HUES48 (cell line): Measurements from ENCODE around the gene RAD51B.

Experiments used
- H3K27ac ChIP-seq: one replicate; pipeline ENCODE4 v1.7.0; 2013; ENCODE audit warnings: low read depth, low read length, inconsistent platforms
- H3K27me3 ChIP-seq: 2 replicates; pipeline ENCODE4 v1.6.1; 2013; ENCODE audit warnings: mild to moderate bottlenecking, low read length; ENCODE audit not compliant: control insufficient read depth, insufficient read depth
- H3K36me3 ChIP-seq: 2 replicates; pipeline ENCODE4 v1.6.1; 2013; ENCODE audit warnings: low read length; ENCODE audit not compliant: control insufficient read depth, insufficient read depth
- H3K4me1 ChIP-seq: 2 replicates; pipeline ENCODE4 v1.6.1; 2013; ENCODE audit warnings: mild to moderate bottlenecking, low read length; ENCODE audit not compliant: control insufficient read depth, insufficient read depth
- H3K4me3 ChIP-seq: 2 replicates; pipeline ENCODE4 v1.5.1; 2013; ENCODE audit warnings: mild to moderate bottlenecking, low read depth, low read length
- H3K9ac ChIP-seq: 2 replicates; pipeline ENCODE4 v1.6.1; 2013; ENCODE audit warnings: mild to moderate bottlenecking, low read depth, low read length, moderate library complexity
- H3K9me3 ChIP-seq: 2 replicates; pipeline ENCODE4 v1.6.1; 2013; ENCODE audit warnings: low read length; ENCODE audit not compliant: control insufficient read depth, insufficient read depth

The RAD51B gene

DNA sequence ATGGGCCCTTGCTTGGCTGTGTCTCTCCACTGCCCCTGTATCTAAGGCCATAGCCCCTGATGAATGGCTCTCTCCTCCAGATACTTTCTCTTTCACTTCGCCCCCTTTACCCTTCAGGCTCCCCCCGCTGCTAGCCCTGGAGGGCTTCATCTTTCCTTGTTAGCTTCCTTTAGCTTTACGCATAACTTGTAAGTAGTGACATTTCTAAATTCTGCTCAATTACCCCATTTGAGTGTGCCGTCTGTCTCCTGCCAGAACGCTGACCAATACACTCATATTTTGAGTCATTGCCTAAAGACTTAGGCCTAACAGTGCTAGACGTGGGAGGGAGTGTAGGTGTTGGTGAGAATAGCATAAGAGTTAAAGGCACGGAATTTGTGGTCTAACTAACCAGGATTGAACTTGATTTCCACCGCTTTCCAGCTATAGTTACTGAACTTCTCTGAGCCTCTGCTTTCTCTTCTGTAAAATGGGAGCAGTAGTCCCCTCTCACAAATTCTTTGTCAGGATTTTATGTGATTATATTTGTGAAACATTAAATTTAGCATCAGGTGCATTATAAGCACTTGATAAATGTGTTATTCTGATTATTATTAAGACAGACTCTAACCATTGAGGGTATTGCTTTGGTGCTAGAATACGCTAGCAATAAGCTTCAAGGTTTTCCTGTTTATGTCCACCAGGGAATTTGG is 844.0 kb downstream of the RAD51B start:
- Histone ChIP-seq H3K4me3 (no peak overlapping the region), H3K9ac (no peak overlapping the region), H3K9me3 (no peaks in the 10 kb centered on the region), H3K4me1 (peaks cover 6% of the 10 kb centered on the region; the same call in 1 of the 2 replicates), H3K36me3 (no peaks in the 10 kb centered on the region), H3K27ac (no peak overlapping the region), H3K27me3 (no peaks in the 10 kb centered on the region)

DNA sequence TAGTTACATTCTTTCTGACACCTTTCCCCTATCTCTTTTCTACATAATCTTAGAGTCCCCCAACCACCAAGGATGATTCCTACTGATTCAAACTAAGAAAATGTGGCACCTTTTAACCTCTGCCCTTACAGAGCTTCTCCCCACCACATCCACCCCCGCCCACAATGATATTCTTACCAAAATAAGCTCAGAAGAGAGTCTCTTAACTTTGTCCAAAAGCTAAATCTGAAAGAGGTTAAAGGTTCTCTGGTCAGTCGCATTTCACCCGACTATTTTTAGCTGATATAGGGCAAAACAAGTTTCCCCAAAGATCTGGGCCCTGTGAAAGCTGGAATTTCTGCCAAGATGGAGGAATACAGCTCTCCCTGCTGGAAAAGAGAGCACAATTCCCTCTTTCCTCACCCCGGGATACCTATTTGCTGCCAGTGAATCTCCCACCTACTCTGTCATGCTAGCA is 844.7 kb downstream of the RAD51B start:
- Histone ChIP-seq H3K4me1 (peaks cover 6% of the 10 kb centered on the region; the same call in 1 of the 2 replicates), H3K4me3 (no peak overlapping the region), H3K9me3 (no peaks in the 10 kb centered on the region), H3K9ac (no peak overlapping the region), H3K36me3 (no peaks in the 10 kb centered on the region), H3K27me3 (no peaks in the 10 kb centered on the region), H3K27ac (no peak overlapping the region)

DNA sequence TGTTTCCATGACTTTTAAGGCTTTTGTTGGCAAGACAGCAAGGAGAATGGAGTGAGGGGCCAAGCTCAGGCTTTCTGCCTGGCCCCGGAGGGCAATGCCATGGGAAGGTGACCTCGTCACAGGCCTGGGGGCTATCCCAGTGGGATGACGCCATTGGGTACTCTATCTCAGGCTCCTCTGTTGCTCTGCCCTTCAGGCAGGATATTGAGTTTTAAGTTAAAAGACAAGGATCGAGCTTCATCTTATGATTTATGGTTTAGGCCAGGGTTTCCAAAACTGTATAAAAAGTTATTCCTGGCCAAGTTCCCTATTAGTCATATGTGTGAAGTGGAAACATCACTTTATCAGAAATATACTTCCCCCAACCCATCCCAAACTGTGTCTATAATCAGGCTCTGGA is 845.6 kb downstream of the RAD51B start:
- no peaks in the 10 kb centered on the region for H3K9me3 ChIP-seq
- no peak overlapping the region for H3K27ac ChIP-seq
- H3K4me1 ChIP-seq, result peaks cover 6% of the 10 kb centered on the region; the same call in 1 of the 2 replicates
- no peak overlapping the region for H3K4me3 ChIP-seq
- no peak overlapping the region for H3K9ac ChIP-seq
- H3K36me3 ChIP-seq, result no peaks in the 10 kb centered on the region
- no peaks in the 10 kb centered on the region for H3K27me3 ChIP-seq

GRCh38 chr14:68665792-68666204 is 846.2 kb downstream of the RAD51B start:
- no peaks in the 10 kb centered on the region for H3K9me3 ChIP-seq
- H3K27me3 ChIP-seq, result no peaks in the 10 kb centered on the region
- no peak overlapping the region for H3K27ac ChIP-seq
- H3K9ac ChIP-seq, result no peak overlapping the region
- peaks cover 6% of the 10 kb centered on the region; the same call in 1 of the 2 replicates for H3K4me1 ChIP-seq
- no peak overlapping the region for H3K4me3 ChIP-seq
- H3K36me3 ChIP-seq, result no peaks in the 10 kb centered on the region

DNA sequence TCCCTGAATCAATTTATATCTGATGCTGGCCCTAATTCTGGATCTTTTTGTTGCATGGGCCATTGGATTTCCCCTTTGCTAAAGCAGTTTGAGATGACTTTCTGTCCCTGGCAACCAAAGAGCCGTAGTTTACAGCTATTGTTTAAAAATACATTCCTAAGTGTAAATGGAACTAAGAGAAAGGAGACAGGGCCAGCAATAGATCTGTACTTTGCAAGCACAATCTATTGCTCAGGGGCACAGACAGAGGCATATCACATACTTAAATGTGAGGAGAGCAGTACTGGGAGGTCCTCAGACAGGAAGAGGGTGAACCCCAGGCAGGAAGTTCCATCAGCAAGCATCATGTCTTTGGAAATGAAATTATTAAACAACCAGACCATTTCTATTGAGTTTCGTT is 846.7 kb downstream of the RAD51B start:
- peaks cover 6% of the 10 kb centered on the region; the same call in 1 of the 2 replicates for H3K4me1 ChIP-seq
- H3K4me3 ChIP-seq, result no peak overlapping the region
- H3K9ac ChIP-seq, result no peak overlapping the region
- H3K27ac ChIP-seq, result no peak overlapping the region
- H3K9me3 ChIP-seq, result no peaks in the 10 kb centered on the region
- no peaks in the 10 kb centered on the region for H3K36me3 ChIP-seq
- H3K27me3 ChIP-seq, result no peaks in the 10 kb centered on the region

DNA sequence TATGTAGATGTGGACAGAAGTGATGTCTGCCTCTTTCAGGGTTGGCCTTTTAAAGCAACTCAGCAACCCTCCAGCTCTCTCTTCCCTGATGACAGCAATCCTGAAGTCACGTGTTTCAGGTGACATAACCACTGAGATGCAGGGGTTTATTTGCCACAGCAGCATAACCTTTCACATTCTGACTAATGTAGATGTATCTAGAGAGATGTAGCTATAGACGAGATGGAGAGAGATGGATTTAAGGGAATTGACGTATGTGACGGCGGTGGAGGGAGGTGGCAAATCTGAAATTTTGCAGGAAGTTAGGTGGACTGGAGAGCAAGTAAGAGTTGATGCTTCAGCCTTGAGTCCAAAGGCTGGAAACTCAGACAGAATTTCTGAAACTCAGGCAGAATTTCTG is 847.3 kb downstream of the RAD51B start:
- H3K36me3 ChIP-seq, result no peaks in the 10 kb centered on the region
- H3K27me3 ChIP-seq, result no peaks in the 10 kb centered on the region
- H3K9me3 ChIP-seq, result no peaks in the 10 kb centered on the region
- H3K9ac ChIP-seq, result no peak overlapping the region
- no peak overlapping the region for H3K27ac ChIP-seq
- peaks cover 6% of the 10 kb centered on the region; the same call in 1 of the 2 replicates for H3K4me1 ChIP-seq
- H3K4me3 ChIP-seq, result no peak overlapping the region

GRCh38 chr14:68667313-68667791 is 847.8 kb downstream of the RAD51B start:
- Histone ChIP-seq H3K9ac (no peak overlapping the region), H3K27ac (no peak overlapping the region), H3K4me3 (no peak overlapping the region), H3K36me3 (no peaks in the 10 kb centered on the region), H3K27me3 (no peaks in the 10 kb centered on the region), H3K4me1 (peaks cover 6% of the 10 kb centered on the region; the same call in 1 of the 2 replicates), H3K9me3 (no peaks in the 10 kb centered on the region)

DNA sequence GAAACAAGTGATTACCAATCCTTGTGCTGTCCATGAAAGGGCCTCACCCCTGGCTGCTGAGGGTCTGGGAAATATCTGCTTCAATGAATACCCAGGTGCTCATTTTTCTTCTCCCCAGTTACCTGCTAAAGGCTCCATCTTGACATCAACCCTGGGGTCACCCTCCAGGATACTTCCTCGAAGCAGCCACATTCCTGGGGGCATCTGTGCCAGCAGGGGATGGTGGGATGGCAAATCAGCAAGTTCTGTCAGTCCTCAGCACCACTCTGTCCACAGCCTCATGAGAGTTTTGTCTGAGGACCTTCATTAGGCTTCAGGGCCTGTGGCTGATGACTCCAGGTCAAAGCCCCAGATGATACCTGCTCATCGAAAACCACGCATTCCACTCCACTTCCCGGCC is 848.4 kb downstream of the RAD51B start:
- no peaks in the 10 kb centered on the region for H3K36me3 ChIP-seq
- H3K4me1 ChIP-seq, result peaks cover 6% of the 10 kb centered on the region; the same call in 1 of the 2 replicates
- no peak overlapping the region for H3K9ac ChIP-seq
- H3K4me3 ChIP-seq, result no peak overlapping the region
- no peaks in the 10 kb centered on the region for H3K27me3 ChIP-seq
- H3K9me3 ChIP-seq, result no peaks in the 10 kb centered on the region
- no peak overlapping the region for H3K27ac ChIP-seq

- Histone ChIP-seq H3K4me1 (peaks cover 6% of the 10 kb centered on the region; the same call in 1 of the 2 replicates), H3K36me3 (no peaks in the 10 kb centered on the region), H3K9me3 (no peaks in the 10 kb centered on the region), H3K9ac (no peak overlapping the region), H3K27me3 (no peaks in the 10 kb centered on the region), H3K27ac (no peak overlapping the region), H3K4me3 (no peak overlapping the region)
Measured at GRCh38 chr14:68668531-68668930, 849.0 kb downstream of the RAD51B start.

GRCh38 chr14:68669111-68669511 is 849.5 kb downstream of the RAD51B start:
- Histone ChIP-seq H3K9me3 (no peaks in the 10 kb centered on the region), H3K9ac (no peak overlapping the region), H3K36me3 (no peaks in the 10 kb centered on the region), H3K27me3 (no peaks in the 10 kb centered on the region), H3K4me3 (no peak overlapping the region), H3K27ac (no peak overlapping the region), H3K4me1 (peaks cover 4% of the 10 kb centered on the region; the same call in 1 of the 2 replicates)

DNA sequence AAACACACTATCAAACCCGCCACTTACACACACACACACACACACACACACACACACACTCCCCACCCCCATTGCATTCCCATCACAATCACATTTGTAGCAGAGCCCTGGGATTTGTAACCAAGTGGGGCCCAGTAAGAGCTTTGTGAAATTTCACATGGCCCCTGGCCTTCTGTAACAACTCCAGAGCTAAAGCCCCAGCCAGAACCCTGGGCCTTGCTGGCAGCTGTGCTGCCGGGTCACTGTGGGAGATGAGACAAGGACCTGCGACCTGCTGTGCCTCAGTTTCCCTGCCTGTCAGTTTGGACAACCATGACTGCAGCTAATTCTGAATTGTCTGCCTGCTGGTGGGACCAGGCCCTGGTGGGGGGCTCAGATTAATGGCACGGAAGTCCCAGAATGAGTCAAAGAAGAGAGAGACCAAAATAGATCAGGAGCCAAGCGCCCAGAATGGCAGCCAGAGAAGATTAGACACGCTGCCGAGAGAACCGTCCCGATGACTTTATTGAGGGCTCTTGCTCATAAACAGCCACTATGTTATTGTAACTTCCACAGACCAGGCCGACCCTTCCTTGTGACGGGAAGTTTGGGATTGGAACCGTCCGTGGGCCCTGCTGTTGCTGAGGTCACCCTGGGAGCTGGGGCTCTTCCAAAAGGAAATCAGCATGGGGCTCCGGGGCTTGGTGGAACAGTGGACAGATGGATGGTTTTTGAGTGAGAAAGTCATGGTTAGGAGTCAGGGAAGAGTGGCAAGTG is 850.2 kb downstream of the RAD51B start:
- H3K9ac ChIP-seq, result no peak overlapping the region
- no peak overlapping the region for H3K4me3 ChIP-seq
- no peaks in the 10 kb centered on the region for H3K4me1 ChIP-seq

More for the DNA sequence above, 850.2 kb downstream of the RAD51B start:
- H3K36me3 ChIP-seq, result no peaks in the 10 kb centered on the region
- no peaks in the 10 kb centered on the region for H3K27me3 ChIP-seq
- H3K9me3 ChIP-seq, result no peaks in the 10 kb centered on the region
- H3K27ac ChIP-seq, result no peak overlapping the region
